CD4-positive, alpha-beta T cell (primary cell): ENCODE results near the gene MUL1. TPM values are rescaled to one million over a fixed set of nuclear protein-coding genes. Genes with fewer than 3 reads are reported as not detected.

Source experiments
- ATAC-seq: fragments of 200-7000 bp; cut with Tn5 transposase; one replicate; pipeline ENCODE4 v1.10.0; 2022; ENCODE audit warnings: mild to moderate bottlenecking; ENCODE audit not compliant: poor library complexity
- CTCF ChIA-PET: fragments of 350-600 bp; sonication (Branson Sonifier 250); formaldehyde crosslinking; loops from one replicate; lab custom pipeline; 2021; ENCODE audit warnings: antibody characterized with exemption, inconsistent platforms; lab: Charles Lee
- POLR2A ChIA-PET: fragments of 350-600 bp; sonication (Branson Sonifier 250); formaldehyde crosslinking; loops from one replicate; lab custom pipeline; 2021; ENCODE audit warnings: antibody characterized with exemption, inconsistent platforms; lab: Charles Lee
- DNase-seq, 14 experiments: peaks; one replicate each; pipeline ENCODE4 v3.0.0-alpha.2; 2013 to 2020; ENCODE audit warnings: mixed read lengths in 2 of 14
- H3K27ac ChIP-seq, 2 donors: one replicate each; pipeline versions ENCODE4 v1.5.1 to v1.7.0; 2013; ENCODE audit warnings: low read length in 2 of 2, low read depth in 1 of 2, mild to moderate bottlenecking in 1 of 2
- H3K27me3 ChIP-seq, 2 experiments: 1 replicate in 1 of 2; 2 replicates in 1 of 2; pipeline versions ENCODE4 v1.6.1 to v1.7.0; 2013; ENCODE audit warnings: low read length in 2 of 2, control low read depth in 1 of 2, mild to moderate bottlenecking in 1 of 2, moderate library complexity in 1 of 2; ENCODE audit not compliant: insufficient read depth in 2 of 2, control insufficient read depth in 1 of 2
- H3K36me3 ChIP-seq: one replicate; pipeline ENCODE4 v1.6.1; 2013; ENCODE audit warnings: low read length, control low read depth; ENCODE audit not compliant: insufficient read depth
- H3K4me1 ChIP-seq: one replicate; pipeline ENCODE4 v1.6.1; 2013; ENCODE audit warnings: low read length, control low read depth; ENCODE audit not compliant: insufficient read depth
- H3K4me3 ChIP-seq: one replicate; pipeline ENCODE4 v1.5.1; 2013; ENCODE audit warnings: mild to moderate bottlenecking, low read length, moderate library complexity
- H3K9me3 ChIP-seq, 2 experiments: 1 replicate in 1 of 2; 2 replicates in 1 of 2; pipeline versions ENCODE4 v1.6.1 to v1.7.0; 2013; ENCODE audit warnings: low read length in 2 of 2, mild to moderate bottlenecking in 2 of 2, control low read depth in 1 of 2, moderate library complexity in 1 of 2; ENCODE audit not compliant: control insufficient read depth in 1 of 2, insufficient read depth in 1 of 2
- H3K27ac Mint-ChIP-seq: one replicate; pipeline ENCODE4 v1.8.0; 2020; ENCODE audit warnings: mixed read lengths
- H3K27me3 Mint-ChIP-seq: one replicate; pipeline ENCODE4 v1.8.0; 2021; ENCODE audit warnings: mixed read lengths
- H3K36me3 Mint-ChIP-seq: one replicate; pipeline ENCODE4 v1.8.0; 2021; ENCODE audit warnings: low read depth, mixed read lengths
- H3K4me1 Mint-ChIP-seq: one replicate; pipeline ENCODE4 v1.8.0; 2021; ENCODE audit warnings: low read depth, mixed read lengths
- H3K4me3 Mint-ChIP-seq: one replicate; pipeline ENCODE4 v1.8.0; 2020; ENCODE audit warnings: mild to moderate bottlenecking, mixed read lengths
- H3K9me3 Mint-ChIP-seq: one replicate; pipeline ENCODE4 v1.8.0; 2020; ENCODE audit warnings: mixed read lengths
- CTCF ChIP-seq: fragments of 200-600 bp; IDR thresholded peaks from one replicate; pipeline ENCODE4 v1.8.0; 2022; ENCODE audit warnings: antibody characterized with exemption, mild to moderate bottlenecking
- intact Hi-C, 2 experiments: fragments of 100-400 bp; cut with DNase I in 1 of 2; cut with micrococcal nuclease in 1 of 2; formaldehyde crosslinking; loops; one replicate each; pipeline versions ENCODE4 v1.15.1 to v1.9.0; 2023 to 2025; cut with DNase I, micrococcal nuclease
- total RNA-seq, 174 experiments: library from RNA in 2 of 174; stranded (reverse) in 2 of 174; gene quantifications; one replicate each; pipeline ENCODE4 v1.2.3 and lab custom pipeline; 2021 to 2026

The MUL1 gene
- total RNA-seq, 2 experiments from 2014 or later = 17.2 to 17.6 TPM

- no peaks in the 10 kb centered on the region for H3K36me3 ChIP-seq
- DNase-seq (no peak), ATAC-seq (no peak)
- ChIA-PET POLR2A (no interaction called here), CTCF (interaction anchor here (0.7 kb wide), 1 partner anchor 590 kb away, joined by 3 read pairs; no protein-coding TSS in a partner anchor)
- Mint-ChIP-seq H3K9me3 (no peaks in the 10 kb centered on the region), H3K36me3 (no peaks in the 10 kb centered on the region), H3K27ac (no peak overlapping the region), H3K4me1 (no peaks in the 10 kb centered on the region), H3K27me3 (peaks cover 64% of the 10 kb centered on the region), H3K4me3 (no peak overlapping the region)
- peaks cover 11 to 23% of the 10 kb centered on the region in 2 experiments for H3K27me3 ChIP-seq
- H3K27ac ChIP-seq = no peak overlapping the region
- intact Hi-C loops = no loop called here
- no peak overlapping the region for H3K4me3 ChIP-seq
- TF ChIP-seq CTCF = no peak
- H3K4me1 ChIP-seq = no peaks in the 10 kb centered on the region
- peaks cover 0 to 2% of the 10 kb centered on the region in 2 experiments for H3K9me3 ChIP-seq
Measured at GRCh38 chr1:20546637-20547036, 38.7 kb upstream of the MUL1 start.

GRCh38 chr1:20540281-20540680 lies 32.3 kb upstream of the MUL1 start:
- no peak overlapping the region for H3K27ac ChIP-seq
- no peaks in the 10 kb centered on the region for H3K9me3 Mint-ChIP-seq
- H3K4me1 Mint-ChIP-seq = no peaks in the 10 kb centered on the region
- intact Hi-C loops = no loop called here
- H3K27me3 ChIP-seq = peaks cover 4 to 8% of the 10 kb centered on the region in 2 experiments
- no peaks in the 10 kb centered on the region for H3K9me3 ChIP-seq
- H3K4me3 Mint-ChIP-seq = no peak overlapping the region
- no peaks in the 10 kb centered on the region for H3K4me1 ChIP-seq
- ATAC-seq = no peak
- peaks cover 75% of the 10 kb centered on the region for H3K27me3 Mint-ChIP-seq
- TF ChIP-seq CTCF = no peak
- H3K36me3 Mint-ChIP-seq = no peaks in the 10 kb centered on the region
- no peak for DNase-seq
- ChIA-PET CTCF (no interaction called here), POLR2A (no interaction called here)
- H3K36me3 ChIP-seq = no peaks in the 10 kb centered on the region
- H3K4me3 ChIP-seq = no peak overlapping the region
- H3K27ac Mint-ChIP-seq = no peak overlapping the region

GRCh38 chr1:20538760-20539551 lies 31.0 kb upstream of the MUL1 start:
- H3K27ac Mint-ChIP-seq = no peak overlapping the region
- Histone ChIP-seq H3K27me3 (peaks cover 8 to 9% of the 10 kb centered on the region in 2 experiments), H3K4me3 (no peak overlapping the region), H3K9me3 (no peaks in the 10 kb centered on the region), H3K4me1 (no peaks in the 10 kb centered on the region), H3K36me3 (no peaks in the 10 kb centered on the region), H3K27ac (no peak overlapping the region)
- intact Hi-C loops = no loop called here
- ChIA-PET POLR2A (no interaction called here), CTCF (no interaction called here)
- no peak for DNase-seq
- ATAC-seq = no peak
- no peaks in the 10 kb centered on the region for H3K36me3 Mint-ChIP-seq
- H3K9me3 Mint-ChIP-seq = no peaks in the 10 kb centered on the region
- H3K4me3 Mint-ChIP-seq = no peak overlapping the region
- no peak for TF ChIP-seq CTCF
- H3K27me3 Mint-ChIP-seq = peaks cover 77% of the 10 kb centered on the region
- H3K4me1 Mint-ChIP-seq = no peaks in the 10 kb centered on the region
